Stimulated activated CD8-positive, alpha-beta memory T cell treated with anti-CD3 and anti-CD28 coated beads, Interleukin-12 subunit alpha, Interleukin-12 subunit beta, amount 100 ng/mL, for 1 hour (primary cell): ENCODE results near the gene BOC.

Experiments used
- DNase-seq: peaks from one replicate; pipeline ENCODE4 v3.0.0-alpha.2; 2020; ENCODE audit warnings: low read depth

The BOC gene

DNA sequence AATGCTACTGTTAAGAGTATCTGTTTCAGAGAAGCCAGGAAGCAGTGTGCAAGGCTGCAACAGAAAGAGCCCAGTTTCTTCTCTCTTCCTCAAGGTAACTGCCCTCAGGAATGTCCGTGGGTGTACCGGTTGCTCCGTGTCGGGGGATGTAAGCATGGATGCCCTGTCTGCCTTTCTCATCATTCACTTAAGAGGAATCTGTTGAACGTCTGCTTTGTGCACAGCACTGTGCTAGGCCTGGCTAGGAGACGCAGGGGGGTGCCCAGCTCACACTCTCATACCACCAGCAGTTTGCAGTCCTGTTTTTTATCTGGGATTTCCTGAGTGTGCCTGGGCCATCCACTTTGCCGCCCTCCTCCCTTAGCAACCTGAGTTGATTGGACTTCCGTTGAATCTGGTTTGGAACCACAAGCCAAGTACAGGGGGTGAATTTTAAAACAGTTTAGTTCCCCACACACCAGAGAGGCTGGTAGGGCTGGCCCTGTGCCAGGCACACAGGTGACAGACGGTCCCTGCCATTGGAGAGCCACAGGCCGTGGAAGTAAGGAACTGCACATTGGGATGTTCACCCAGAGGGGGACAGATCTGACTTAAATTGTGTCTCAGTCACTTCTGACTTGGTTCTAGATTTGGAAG, 11.2 kb downstream of the BOC start:
- no peak for DNase-seq

DNA sequence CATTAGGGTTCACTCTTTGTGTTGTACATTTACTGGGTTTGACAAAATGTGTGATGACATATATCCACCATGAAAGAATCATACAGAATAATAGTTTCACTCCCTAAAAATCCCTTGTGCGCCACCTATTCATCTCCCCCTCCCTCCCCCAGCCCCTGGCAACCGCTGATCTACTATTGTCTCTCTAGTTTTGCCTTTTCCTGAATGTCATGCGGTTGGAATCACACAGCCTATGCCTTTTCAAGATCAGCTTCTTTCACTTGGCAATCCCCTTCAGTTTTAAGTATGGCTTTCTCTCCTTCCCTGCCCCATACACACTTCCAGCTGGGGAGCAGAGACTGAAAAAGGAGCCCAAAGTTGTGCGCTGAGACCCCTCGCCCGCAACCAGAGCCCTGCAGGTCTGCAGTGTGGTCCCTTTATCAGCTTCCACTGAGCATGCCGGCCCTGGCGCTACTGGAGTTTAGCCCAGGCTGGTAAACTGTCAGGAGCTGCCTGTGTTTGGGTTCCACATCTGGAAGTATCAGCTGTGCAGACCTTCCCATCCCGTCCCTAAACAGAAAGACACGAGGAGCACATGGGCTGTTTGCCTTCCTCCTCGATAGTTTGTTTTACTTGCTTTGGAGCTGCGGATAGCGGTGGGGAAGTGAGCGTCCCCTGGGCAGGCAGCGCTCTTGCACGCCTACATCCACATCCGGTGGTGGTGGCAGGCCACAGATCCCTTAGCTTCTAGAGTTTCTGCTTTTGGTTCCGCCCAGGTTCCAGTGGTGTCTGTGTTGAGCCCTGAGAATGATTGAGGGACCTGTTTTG, 12.3 kb downstream of the BOC start:
- no peak for DNase-seq

DNA sequence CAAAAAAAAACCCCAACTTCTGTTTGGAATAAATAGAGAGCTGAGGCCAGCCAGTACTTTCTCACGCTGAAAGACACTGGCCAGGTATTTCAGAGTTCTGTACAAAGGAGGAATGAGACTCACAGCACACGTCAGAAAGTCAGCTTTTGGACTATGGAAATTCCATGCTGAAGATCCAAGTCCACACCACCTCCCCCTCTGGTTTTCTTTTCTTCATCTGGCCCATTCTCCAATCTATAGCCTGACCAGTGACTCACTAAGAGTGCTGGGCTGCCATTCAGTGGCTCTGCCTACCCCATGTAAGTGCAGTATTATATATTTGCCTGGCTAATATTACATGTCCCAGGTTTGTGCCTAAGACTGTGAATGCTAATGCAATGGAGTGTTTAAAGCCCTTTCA, 13.9 kb downstream of the BOC start:
- no peak for DNase-seq

DNA sequence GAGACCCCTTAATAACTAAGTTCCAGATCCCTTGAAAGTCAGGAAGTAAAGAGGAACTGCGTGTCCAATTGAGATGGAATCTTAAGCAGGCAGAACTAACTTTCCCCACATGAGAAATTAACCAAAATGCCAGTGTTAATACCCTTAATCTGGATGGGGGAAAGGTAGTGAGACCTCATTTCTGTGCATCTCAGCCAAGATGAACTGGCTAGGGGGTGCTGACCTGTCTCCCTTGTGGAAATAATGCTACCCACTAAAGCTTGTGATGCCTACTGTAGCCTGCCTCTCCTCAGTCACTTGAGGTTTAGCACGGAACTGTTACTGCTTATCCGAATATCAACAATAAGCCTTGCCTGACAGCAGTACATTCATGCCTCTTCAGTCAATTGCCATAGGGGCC, 15.1 kb downstream of the BOC start:
- no peak for DNase-seq

GRCh38 chr3:113227146-113227545, 15.8 kb downstream of the BOC start:
- DNase-seq = no peak

- no peak for DNase-seq
Observed at GRCh38 chr3:113228498-113229286, 17.3 kb downstream of the BOC start.

GRCh38 chr3:113231391-113231790, 20.0 kb downstream of the BOC start:
- no peak for DNase-seq

- no peak for DNase-seq
Observed at GRCh38 chr3:113231827-113232253, 20.5 kb downstream of the BOC start.

DNA sequence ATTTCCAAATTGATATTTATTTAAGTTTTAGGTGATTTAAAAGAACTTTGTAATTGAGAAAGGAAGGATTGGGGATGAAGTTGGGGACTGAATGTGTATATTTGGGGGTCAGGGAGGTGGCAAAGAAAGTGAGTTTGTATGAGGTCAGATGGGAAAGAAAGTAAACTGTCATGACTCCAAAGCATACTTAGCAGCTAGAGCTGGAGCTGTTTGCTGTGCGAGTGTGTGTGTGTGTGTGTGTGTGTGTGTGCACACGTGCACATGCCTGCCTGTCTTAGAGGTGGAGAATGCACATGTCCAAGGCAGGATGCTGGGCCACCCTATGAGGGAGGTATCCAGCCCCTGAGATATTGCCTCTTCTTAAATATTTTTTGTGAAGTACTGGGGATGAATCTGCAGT, 21.0 kb downstream of the BOC start:
- no peak for DNase-seq

DNA sequence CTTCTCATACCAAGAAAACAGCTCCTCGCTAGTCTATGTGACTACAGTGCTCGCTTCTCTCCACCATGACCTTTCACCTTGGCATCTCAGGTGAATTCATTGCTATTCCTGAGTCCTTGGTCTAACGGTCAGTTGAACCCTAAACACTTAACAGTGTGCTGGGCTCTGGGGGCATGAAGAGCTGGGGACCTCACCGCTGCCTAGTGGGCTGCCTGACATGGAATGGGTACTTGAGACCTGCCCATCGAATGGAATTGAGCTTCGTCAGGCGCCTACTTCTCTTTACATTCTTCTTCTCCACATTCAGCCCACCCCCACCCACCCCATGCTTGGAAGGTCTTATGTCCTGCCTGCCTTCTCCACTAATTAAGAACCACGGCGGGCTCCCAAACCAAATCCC, 22.1 kb downstream of the BOC start:
- no peak for DNase-seq

DNA sequence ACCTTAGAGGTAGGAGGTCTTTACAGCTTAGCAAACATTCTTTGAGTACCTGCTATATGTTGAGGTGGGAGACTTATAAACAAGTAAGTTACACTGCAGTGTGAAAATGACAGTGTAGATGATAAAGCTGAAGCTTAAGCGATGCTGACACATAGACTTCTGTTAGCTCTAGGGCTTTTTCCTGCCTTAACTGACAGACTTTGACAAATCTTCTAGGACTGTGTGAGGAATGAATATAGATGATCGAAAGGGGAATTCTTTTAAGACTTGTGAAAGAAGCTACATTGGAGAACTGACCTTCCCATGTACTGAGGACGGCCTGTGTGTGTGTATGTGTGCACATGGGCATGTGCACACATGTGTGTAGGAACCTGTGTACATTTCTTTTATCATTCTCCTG, 22.7 kb downstream of the BOC start:
- no peak for DNase-seq

- no peak for DNase-seq
Observed at GRCh38 chr3:113234688-113235260, 23.4 kb downstream of the BOC start.

GRCh38 chr3:113238503-113238902, 27.1 kb downstream of the BOC start:
- DNase-seq = no peak

DNA sequence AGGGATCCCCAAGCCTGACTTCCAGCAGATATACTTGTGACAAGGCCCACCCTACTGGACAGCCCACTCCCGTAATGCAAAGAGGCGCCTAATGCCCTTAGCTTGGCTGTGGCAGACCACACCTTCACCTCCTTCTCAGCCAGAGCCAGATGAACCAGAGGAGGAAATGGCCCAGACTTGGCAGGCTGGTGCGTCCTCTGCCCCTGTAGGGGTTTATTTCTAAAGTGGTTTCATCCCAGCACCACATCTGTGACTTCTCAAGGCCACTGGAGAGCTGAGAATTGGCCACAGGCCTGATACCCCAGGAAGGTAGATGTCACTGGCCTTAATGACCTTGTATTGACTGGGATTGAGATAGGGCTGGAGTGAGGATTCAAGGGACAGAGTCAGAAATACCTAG, 29.5 kb downstream of the BOC start:
- DNase-seq = no peak

DNA sequence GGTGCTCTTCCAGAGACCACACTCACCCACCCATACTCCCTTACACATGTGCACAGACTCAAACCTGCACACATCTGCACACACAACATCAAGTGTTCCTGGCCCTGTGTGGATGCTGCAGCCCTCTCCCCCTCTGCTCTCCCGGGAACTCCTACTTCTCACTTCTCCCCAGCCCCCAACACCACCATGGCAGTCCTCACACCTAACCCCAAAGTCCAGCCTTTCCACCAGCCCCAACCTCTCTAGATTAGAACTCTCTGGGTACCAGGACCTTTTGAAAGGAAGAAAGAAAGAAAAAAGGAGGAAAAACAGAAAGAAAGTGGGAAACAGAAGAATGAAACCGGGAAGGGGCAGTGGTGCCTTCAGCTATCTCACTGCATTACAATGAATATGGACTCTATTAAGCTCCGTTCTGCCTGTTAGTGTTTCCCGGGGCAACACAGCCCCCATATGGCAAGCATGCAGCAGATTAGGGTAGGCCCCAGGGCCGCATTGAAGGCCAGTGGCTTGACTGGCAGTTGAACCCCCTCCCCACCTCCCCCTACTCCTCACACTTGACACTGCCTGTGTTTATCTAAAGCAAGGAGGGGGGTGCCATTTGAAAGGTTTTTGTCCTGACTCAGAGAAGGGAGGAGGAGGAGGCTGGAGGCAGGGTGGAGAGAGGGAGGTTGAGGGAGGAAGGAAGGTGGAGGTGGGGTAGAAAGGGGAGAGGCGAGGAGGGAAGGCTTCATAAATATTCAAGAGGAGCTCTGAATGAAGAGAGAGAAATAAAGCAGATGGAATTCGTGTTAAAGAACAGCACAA, 30.1 kb downstream of the BOC start:
- DNase-seq = no peak

GRCh38 chr3:113242096-113242581, 30.8 kb downstream of the BOC start:
- no peak for DNase-seq

DNA sequence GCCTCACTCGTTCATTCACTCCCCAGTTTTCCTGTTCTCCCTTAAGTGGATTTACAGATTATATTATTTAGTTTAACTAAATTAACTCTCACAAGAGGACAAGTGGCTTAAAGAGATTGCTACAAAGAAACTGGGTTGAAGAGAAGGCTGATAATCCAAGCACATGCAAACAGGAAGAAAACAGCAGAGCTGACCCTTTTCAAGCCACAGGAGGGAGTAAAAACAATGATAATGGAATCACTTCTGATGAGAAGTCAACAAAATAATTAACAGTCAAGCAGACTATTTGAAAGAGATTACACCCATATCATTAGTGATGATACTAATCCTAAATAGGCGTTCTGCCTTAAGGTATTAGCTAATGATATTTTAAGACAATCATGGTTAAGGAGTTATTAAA, 31.7 kb downstream of the BOC start:
- no peak for DNase-seq

DNA sequence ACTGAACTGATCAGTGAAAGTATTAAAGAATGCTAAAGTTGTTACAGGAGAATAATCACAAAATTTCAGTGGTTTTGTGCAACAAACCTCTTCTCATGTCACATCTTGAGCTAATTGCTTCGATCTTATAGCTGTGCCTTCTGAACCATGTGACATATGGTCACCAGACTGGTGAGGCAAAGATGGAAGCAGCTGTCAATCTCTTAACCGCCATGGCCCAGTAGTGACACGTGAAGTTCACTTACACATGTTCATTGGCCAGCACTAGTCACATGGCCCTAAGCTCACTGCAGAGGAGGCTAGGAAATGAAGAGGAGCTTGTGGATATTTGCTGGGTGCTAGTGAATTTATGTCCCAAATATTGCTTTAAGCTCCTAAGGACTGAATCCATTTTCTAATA, 32.5 kb downstream of the BOC start:
- no peak for DNase-seq

DNA sequence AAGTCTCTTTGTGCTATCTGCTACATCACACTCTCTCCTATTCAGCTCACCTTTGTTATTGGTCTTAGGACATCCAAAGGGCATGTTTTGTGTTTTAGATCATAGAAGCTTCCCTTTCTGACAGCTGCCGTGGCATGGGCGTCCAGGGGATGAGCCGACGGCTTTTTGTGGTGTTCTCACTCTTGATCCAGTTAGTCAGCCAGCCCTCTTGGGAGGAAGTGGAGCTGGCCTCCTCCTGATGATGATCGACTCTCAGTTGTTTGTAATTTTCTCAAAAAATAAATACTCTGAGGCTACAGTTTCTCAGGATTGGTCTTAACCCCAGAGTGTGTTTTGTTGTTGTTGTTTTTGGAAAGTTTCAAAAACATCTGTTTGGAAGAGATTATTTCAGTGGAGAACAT, 34.4 kb downstream of the BOC start:
- no peak for DNase-seq

- no peak for DNase-seq
Observed at GRCh38 chr3:113247068-113247467, 35.7 kb downstream of the BOC start.

GRCh38 chr3:113247675-113248458, 36.5 kb downstream of the BOC start:
- no peak for DNase-seq
